Ectodermal cell (in vitro differentiated cells): ENCODE measurements around the gene CTBP2.

ENCODE experiments used
- H3K27ac ChIP-seq: 2 replicates; pipeline ENCODE4 v1.7.0; 2013; ENCODE audit warnings: mild to moderate bottlenecking, low read depth, low read length; ENCODE audit not compliant: insufficient read depth, poor library complexity, severe bottlenecking
- H3K27me3 ChIP-seq: 2 replicates; pipeline ENCODE4 v1.7.0; 2013; ENCODE audit warnings: mild to moderate bottlenecking, low read length; ENCODE audit not compliant: insufficient read depth, control insufficient read depth, poor library complexity, severe bottlenecking
- H3K36me3 ChIP-seq: one replicate; pipeline ENCODE4 v1.7.0; 2013; ENCODE audit warnings: low read length; ENCODE audit not compliant: control insufficient read depth, insufficient read depth
- H3K4me1 ChIP-seq: one replicate; pipeline ENCODE4 v1.7.0; 2013; ENCODE audit warnings: low read length; ENCODE audit not compliant: control insufficient read depth, insufficient read depth
- H3K4me3 ChIP-seq: 2 replicates; pipeline ENCODE4 v1.7.0; 2013; ENCODE audit warnings: low read depth, low read length, control low read depth; ENCODE audit not compliant: insufficient read depth
- H3K9me3 ChIP-seq: 2 replicates; pipeline ENCODE4 v1.7.0; 2013; ENCODE audit warnings: mild to moderate bottlenecking, low read length, moderate library complexity; ENCODE audit not compliant: control insufficient read depth
- WGBS, 2 experiments: methylation state at CpG; one replicate each; pipeline ENCODE4 v1.1.7; 2013; ENCODE audit warnings: missing lambda C conversion rate in 2 of 2; 5-methylcytosine and 5-hydroxymethylcytosine counted together

The CTBP2 gene

GRCh38 chr10:125067764-125068163, 92.6 kb downstream of the CTBP2 start:
- Histone ChIP-seq H3K27me3 (no peaks in the 10 kb centered on the region), H3K9me3 (no peaks in the 10 kb centered on the region), H3K36me3 (no peaks in the 10 kb centered on the region), H3K4me3 (no peak overlapping the region), H3K4me1 (no peaks in the 10 kb centered on the region), H3K27ac (no peak overlapping the region)
- 94 to 98% methylated on average over 9 of the region's 9 CpGs for WGBS, 2 experiments

- Histone ChIP-seq H3K27me3 (no peaks in the 10 kb centered on the region), H3K9me3 (no peaks in the 10 kb centered on the region), H3K36me3 (no peaks in the 10 kb centered on the region), H3K4me1 (no peaks in the 10 kb centered on the region), H3K27ac (no peak overlapping the region), H3K4me3 (no peak overlapping the region)
- 94 to 95% methylated on average over 11 of the region's 11 CpGs for WGBS, 2 experiments
Measured at GRCh38 chr10:125066764-125067450, 93.5 kb downstream of the CTBP2 start.

GRCh38 chr10:125064681-125065492, 95.5 kb downstream of the CTBP2 start:
- Histone ChIP-seq H3K27ac (no peak overlapping the region), H3K4me3 (no peak overlapping the region), H3K4me1 (peaks cover 12% of the 10 kb centered on the region), H3K36me3 (no peaks in the 10 kb centered on the region), H3K9me3 (no peaks in the 10 kb centered on the region), H3K27me3 (no peaks in the 10 kb centered on the region)
- 94 to 96% methylated on average over 8 of the region's 8 CpGs for WGBS, 2 experiments

GRCh38 chr10:125063256-125063925, 97.0 kb downstream of the CTBP2 start:
- 94% methylated on average over 23 of the region's 23 CpGs for WGBS, 2 experiments

GRCh38 chr10:125062914-125063230, 97.5 kb downstream of the CTBP2 start:
- Histone ChIP-seq H3K9me3 (no peaks in the 10 kb centered on the region), H3K4me3 (no peak overlapping the region), H3K4me1 (peaks cover 24% of the 10 kb centered on the region), H3K27me3 (no peaks in the 10 kb centered on the region), H3K27ac (no peak overlapping the region), H3K36me3 (no peaks in the 10 kb centered on the region)
- 92 to 95% methylated on average over 9 of the region's 9 CpGs for WGBS, 2 experiments

More at GRCh38 chr10:125063256-125063925, 97.0 kb downstream of the CTBP2 start:
- Histone ChIP-seq H3K4me1 (peaks cover 19% of the 10 kb centered on the region), H3K36me3 (no peaks in the 10 kb centered on the region), H3K4me3 (no peak overlapping the region), H3K27ac (no peak overlapping the region), H3K9me3 (no peaks in the 10 kb centered on the region), H3K27me3 (no peaks in the 10 kb centered on the region)

GRCh38 chr10:125062227-125062913, 98.0 kb downstream of the CTBP2 start:
- no peak overlapping the region for H3K4me3 ChIP-seq
- H3K9me3 ChIP-seq: no peaks in the 10 kb centered on the region
- no peaks in the 10 kb centered on the region for H3K27me3 ChIP-seq
- no peaks in the 10 kb centered on the region for H3K36me3 ChIP-seq
- H3K27ac ChIP-seq: no peak overlapping the region
- H3K4me1 ChIP-seq: peaks cover 27% of the 10 kb centered on the region
- WGBS, 2 experiments: 94% methylated on average over 18 of the region's 18 CpGs

- Histone ChIP-seq H3K27me3 (no peaks in the 10 kb centered on the region), H3K9me3 (no peaks in the 10 kb centered on the region), H3K36me3 (no peaks in the 10 kb centered on the region), H3K4me3 (no peak overlapping the region), H3K27ac (no peak overlapping the region), H3K4me1 (peaks cover 30% of the 10 kb centered on the region)
- 90% methylated on average over 21 of the region's 21 CpGs for WGBS, 2 experiments
Measured at GRCh38 chr10:125061557-125062226, 98.7 kb downstream of the CTBP2 start.

- no peaks in the 10 kb centered on the region for H3K9me3 ChIP-seq
- peaks cover 37% of the 10 kb centered on the region for H3K4me1 ChIP-seq
- 80 to 81% methylated on average over 21 of the region's 21 CpGs for WGBS, 2 experiments
- no peaks in the 10 kb centered on the region for H3K36me3 ChIP-seq
- H3K27ac ChIP-seq: no peak overlapping the region
- H3K27me3 ChIP-seq: no peaks in the 10 kb centered on the region
- no peak overlapping the region for H3K4me3 ChIP-seq
Measured at GRCh38 chr10:125060826-125061556, 99.4 kb downstream of the CTBP2 start.

- Histone ChIP-seq H3K4me1 (peaks cover 43% of the 10 kb centered on the region), H3K36me3 (no peaks in the 10 kb centered on the region), H3K4me3 (no peak overlapping the region), H3K27me3 (no peaks in the 10 kb centered on the region), H3K9me3 (no peaks in the 10 kb centered on the region), H3K27ac (no peak overlapping the region)
- 85 to 86% methylated on average over 9 of the region's 9 CpGs for WGBS, 2 experiments
Measured at GRCh38 chr10:125060482-125060825, 99.9 kb downstream of the CTBP2 start.
